Posterior cingulate gyrus (tissue), 11 donors: ENCODE results near the gene PIGM.
"Not testable (repeated sequence)": the region's sequence is repeated elsewhere in the genome, so short reads cannot be mapped to it uniquely, and the experiment has no call there.

Source experiments
- DNase-seq, 10 donors: peaks; one replicate each; pipeline versions ENCODE4 v3.0.0 to v3.0.0-alpha.2; 2020 to 2021; ENCODE audit warnings: mixed read lengths in 3 of 10
- intact Hi-C: fragments of 100-400 bp; cut with DNase I; formaldehyde crosslinking; loops from one replicate; pipeline ENCODE4 v1.15.1; 2023

PIGM gene

GRCh38 chr1:160061369-160062229, 29.8 kb upstream of the PIGM start:
- intact Hi-C loops, result no loop called here
- peak in 3 of 10 donors; percentile 66 to 90 (median 67) for DNase-seq

GRCh38 chr1:160058087-160058486, 26.3 kb upstream of the PIGM start:
- intact Hi-C loops, result no loop called here
- DNase-seq, result peak in 1 of 10 donors; percentile 45

DNA sequence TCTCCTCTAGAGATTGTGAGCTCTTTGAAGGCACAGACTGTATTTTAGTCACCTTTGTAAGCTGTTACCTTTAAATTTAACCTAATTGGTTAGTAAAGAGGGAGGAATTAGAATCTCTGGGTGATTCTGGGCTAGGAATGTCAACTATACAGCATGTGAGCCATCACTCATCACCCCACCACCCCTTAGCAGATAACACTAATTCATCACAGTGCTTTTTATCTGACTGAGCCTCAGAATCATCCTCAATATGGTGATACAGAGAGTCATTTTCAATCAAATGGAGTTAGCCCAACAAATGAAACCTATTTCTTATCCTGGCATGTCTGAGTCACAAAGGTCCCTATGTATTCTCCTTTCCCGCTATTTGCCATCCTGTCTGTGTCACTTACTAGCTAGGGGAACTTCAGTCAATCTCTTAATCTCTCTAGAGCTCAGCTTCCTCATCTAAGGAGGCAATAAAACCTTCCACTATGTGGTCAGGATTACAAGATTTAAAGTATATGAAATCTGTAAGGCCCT, 24.9 kb upstream of the PIGM start:
- DNase-seq, result no peak
- intact Hi-C loops, result no loop called here

DNA sequence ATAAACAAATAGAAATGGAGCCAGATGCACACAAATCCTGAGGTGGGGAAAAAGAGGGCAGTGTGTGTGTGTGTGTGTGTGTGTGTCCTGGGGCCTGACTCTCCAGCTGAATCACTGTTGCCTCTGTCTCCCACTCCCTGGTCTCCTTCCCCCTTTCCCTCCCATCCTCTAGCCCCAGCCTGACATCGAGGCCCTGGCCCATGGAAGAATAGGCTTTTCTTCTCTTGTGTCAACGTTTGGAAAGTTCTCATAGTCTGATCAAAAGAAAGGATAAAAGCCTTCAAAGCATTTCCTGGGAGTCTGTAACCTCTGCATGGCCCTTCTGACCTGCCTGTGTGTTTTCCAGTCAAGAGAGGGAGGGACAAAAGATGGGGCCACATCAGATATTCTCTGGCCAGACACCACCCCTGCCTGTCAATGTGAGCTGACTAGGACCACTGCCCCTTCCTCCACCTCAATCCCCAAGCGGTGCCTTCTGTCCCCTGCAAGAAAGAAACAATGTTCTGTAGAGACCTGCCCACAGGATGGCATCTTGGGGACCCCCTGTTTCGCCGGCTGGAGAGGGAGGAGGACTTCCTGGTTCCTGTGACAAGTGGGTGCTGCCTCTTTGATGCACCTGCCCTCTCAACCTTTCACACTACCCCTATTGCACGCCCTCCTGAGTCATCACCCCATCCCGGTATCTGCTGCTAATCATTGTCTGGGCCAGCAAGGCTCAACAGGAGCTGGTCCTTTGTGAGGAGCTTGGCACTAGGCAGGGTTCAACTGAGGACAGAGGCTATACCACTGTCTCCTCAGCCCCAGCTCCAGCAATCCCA, 22.0 kb upstream of the PIGM start:
- DNase-seq, result no peak
- intact Hi-C loops, result no loop called here

DNA sequence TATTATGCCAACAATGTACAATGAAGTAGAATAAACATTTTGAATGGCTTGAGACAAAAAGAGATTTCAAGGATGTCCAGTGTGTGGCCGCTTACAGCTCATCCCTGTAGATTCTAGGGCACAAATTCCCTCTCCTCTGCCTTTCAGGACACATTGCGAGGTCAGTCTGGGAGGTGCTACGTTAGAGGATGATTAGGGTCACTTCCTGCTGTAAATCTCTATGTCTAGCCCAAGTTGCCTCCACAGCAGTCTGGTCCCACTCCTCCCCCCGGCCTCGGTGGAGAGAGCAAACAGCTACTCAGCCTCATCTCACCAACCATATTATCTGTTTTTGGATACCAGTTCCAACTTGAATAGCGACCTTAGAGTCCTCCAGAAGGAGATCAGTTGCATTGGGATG, 21.1 kb upstream of the PIGM start:
- no peak for DNase-seq

DNA sequence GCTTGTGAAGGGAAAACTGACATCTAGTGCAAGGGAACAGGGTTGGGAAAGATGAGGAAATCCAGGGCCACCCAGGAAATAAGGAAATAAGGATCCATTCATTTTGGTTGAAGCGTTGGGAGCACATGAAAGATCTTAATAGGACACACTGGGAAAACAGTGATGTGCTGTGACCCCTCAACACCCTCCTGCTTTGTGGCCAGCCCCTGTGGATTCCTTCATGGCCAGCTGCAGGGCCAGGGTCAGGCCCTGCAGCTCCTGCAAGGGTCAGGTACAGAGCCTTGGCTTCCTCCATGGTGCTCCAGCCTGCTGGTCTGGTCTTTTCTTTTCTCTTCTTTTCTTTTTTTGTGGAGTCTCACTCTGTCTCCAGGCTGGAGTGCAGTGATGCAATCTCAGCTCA, 18.8 kb upstream of the PIGM start:
- DNase-seq, result no peak
- intact Hi-C loops, result no loop called here

More for the DNA sequence above, 21.1 kb upstream of the PIGM start:
- intact Hi-C loops, result no loop called here

DNA sequence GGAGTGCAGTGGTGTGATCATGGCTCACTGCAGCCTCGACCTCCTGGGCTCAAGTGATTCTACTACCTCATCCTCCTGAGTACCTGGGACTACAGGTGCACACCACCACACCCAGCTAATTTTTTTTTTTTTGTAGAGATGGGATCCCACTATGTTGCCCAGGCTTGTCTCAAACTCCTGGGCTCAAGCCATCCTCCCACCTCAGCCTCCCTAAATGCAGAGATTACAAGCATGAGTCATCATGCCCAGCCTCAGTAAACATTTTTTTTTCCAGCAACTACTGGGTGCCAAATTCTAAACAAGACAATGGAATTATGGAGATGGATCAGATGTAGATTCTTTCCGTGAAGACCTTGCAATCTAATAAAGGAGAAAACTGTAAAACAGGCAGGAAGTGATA, 18.4 kb upstream of the PIGM start:
- intact Hi-C loops, result not testable (repeated sequence)
- peak in 1 of 10 donors; percentile 22 for DNase-seq

DNA sequence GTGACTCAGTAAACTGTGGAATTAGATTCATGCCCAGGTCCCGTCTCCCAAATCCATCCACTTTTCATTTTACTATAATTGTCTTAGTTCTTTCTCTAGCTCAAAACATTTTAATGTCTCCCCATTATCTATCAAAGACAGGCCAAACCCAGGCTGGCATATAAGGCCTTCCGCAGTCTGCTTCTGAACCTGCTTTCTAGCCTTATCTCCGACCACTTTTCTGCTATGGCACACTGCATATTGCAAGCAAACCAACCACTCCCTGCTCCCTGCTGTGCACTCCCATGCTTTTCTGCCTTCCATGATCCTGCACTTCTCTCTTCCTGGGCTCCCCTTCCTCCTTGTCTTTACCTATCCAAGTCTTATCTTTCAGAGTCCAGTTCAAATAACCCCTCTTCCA, 17.3 kb upstream of the PIGM start:
- no peak for DNase-seq
- intact Hi-C loops, result no loop called here

DNA sequence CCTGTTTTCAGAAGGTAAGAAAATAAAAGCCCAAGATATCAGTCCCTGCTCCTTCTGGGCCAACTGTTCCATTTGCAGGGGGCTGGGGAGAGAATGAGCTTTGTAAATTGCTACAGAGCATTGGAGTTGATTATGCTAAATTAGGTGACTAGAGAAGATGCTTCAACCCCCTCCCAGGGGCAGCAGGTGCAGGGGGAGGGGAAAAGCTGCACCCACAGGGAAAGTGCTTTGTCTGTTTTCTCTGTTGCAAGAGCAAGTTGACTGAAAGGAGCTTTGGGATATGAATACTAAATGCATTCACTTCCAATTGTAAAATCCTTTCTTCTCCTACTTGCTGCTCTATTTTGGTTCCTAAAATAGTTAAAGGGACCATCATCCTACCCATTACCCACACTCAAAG, 16.5 kb upstream of the PIGM start:
- intact Hi-C loops, result no loop called here
- DNase-seq, result no peak

DNA sequence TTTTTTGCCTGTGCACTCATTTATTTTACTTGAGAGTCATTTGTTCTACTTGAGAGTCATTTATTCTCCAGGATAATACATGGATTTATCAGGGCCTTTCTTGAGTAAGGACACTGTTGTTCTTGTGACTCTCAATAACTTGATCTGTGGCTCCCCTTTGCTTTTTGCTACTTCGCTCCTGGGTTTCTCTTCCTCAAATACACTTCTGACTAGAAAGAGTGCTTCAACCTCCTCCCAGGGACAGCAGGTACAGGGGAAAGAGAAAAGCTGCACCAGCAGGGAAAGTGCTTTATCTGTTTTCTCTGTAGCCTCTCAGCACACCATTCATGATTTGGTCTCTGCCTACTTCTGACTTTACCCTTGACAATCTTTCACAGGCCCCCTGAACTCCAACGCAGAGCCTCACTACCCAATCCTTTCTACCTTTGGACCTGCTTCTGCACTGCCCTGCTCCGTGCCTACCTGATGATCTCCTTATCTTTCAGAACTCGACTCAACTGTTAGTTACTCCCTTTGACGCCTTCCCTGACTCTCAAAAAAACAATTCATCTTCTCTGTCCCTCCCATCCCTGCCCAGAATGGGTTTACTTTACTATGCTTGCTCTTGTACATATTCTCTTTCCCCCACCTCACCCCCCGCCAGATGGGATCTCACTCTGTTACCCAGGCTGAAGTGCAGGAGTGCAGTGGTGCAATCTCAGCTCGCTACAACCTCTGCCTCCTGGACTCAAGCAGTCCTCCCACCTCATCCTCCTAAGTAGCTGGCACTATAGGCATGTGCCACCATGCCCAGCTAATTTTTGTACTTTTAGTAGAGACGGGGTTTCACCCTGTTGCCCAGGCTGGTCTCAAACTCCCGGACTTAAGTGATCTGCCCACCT, 15.6 kb upstream of the PIGM start:
- intact Hi-C loops, result loop anchor here (2.0 kb wide), 1 partner anchor 31 kb away; no protein-coding TSS in a partner anchor
- DNase-seq, result no peak

DNA sequence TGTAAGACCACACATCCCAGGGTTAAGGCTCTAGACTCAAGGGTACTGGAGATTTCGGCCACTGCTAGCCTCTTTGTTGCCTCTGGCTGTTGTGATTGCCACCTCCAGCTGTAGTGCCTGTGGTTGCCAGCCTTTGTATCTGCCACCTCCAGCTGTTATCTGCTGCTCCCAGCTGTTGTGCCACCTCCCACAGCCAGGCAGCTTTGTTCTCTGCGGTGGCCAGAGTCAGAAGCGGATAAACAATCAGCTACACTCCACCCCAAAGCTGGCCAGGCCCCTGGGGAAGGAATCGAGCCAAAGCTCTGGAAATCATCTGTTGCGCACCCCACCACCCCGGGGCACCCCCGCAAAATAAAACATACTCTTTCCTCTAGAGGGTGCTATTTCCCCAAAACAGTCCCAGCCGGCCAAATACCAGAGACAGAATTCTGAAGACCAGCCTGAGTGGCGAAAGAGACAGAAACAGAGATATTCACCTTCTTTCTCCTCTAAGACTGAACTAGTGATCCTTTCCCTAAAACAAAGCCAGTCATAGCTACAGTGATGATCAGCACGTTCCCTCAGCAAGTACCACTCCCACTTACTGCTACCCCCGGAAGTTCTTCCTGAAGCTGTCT, 14.8 kb upstream of the PIGM start:
- DNase-seq, result peak; percentile 76 to 98 (median 86)
- intact Hi-C loops, result loop anchor here (2.0 kb wide), 1 partner anchor 32 kb away; no protein-coding TSS in a partner anchor

GRCh38 chr1:160045653-160046052, 13.9 kb upstream of the PIGM start:
- intact Hi-C loops, result loop anchor here (2.0 kb wide), 1 partner anchor 33 kb away; no protein-coding TSS in a partner anchor
- DNase-seq, result no peak

GRCh38 chr1:160043543-160043942, 11.8 kb upstream of the PIGM start:
- intact Hi-C loops, result no loop called here
- DNase-seq, result no peak

DNA sequence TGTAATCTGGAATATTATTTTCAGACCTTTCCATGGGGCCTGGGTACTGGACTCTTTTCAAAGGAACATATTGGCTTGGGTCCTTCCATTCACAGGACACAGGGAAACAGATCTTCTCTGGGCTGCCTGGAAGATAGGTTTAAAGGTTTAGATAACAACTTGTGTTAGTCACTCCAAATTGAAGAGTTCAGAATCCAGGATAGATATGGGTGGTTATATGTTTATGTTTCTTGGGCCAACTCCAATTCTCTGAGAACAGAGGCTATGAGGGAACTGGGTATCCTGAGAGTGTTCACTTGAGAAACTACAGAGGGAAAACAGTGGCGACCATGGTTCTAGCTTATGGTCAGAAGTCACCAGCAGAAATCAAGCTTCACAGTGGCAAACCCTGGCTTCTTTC, 8.7 kb upstream of the PIGM start:
- no peak for DNase-seq
- intact Hi-C loops, result no loop called here

DNA sequence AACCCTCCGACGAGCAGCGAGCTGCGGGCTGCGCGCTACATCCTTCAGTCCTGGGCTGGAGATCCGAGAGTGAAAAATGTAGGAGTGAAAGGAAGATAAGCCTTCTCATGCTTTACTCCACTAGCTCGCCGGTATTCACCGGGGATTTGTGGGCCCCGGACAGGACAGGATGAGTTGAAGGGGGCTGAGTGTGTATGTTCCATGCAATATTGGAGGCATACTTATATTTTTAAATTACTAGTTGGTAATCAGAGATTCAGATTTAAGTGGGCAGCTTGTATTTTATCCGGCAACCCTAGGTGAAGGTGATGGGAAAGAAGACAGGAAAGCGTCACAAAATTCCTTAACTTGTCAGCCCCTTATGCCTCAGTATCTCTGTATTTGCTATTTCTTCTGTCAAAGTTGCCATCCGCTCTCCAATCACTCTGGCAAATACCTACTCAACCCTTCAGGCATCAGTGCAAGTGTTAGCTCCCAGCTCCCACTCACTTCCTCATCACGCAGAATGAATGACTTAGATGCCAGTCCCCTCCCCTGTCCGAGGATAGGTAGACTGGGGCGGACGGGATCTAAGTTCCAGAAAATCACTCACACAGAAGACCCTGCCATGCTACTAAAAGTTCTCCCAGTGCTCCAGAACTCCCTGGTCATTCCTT, 503 bp upstream of the PIGM start:
- intact Hi-C loops, result no loop called here
- DNase-seq, result no peak

DNA sequence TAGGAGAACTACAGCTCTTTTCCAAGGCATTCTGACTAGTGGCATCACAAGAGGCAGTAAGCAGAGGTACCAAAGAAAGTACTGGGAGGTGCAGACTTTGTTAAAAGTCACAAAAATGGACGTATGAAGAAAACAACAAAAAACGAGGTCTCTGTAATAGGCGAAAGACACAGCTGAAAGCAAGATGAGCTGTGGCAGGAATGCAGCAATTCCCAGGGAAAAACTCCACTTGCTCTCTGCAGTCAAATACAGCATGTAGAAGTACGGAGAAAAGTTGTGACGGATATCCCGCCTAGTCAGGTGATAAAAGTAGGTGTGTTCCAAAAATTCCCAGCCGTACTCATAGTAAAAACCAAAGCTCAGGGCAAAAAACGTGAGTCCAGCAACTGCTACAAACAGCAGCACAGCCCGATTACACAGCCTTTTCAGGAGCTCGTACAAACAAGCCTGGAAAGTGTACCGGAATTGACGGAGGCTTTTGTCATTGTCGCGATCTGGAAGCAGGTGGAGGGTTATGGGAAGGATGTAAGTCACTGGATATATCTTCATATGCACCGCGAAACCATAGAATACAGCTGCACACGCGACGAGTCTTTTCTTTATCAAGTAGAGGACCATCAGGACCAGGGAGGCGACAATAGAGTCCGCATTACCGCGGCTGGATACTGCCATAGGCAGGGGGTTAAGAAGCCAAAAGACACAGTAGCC, 979 bp downstream of the PIGM start:
- intact Hi-C loops, result no loop called here
- no peak for DNase-seq

GRCh38 chr1:160028426-160028825, 3.4 kb downstream of the PIGM start:
- DNase-seq, result no peak
- intact Hi-C loops, result no loop called here

DNA sequence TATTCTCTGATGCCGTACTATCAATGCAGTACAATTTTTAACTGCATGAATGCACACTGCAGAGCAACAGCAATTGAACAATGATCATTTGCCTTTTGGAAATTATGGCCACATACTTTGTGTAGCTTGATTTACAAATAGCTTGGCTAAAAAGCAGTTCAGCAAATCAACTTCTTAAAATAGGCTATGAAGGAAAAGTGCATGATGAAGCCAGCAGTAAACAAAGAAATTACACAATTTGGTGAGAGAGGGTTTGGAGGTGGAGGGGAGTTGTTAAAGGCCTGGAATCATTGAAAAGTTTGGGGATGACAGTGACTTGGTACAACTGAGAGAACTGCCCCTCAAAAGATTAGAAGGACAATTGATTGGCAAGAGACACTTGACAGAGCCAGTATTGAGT, 6.5 kb downstream of the PIGM start:
- no peak for DNase-seq
- intact Hi-C loops, result no loop called here
